CD8-positive, alpha-beta memory T cell (primary cell): Measurements from ENCODE around the gene EMX2. TPM values are rescaled to one million over a fixed set of nuclear protein-coding genes. Genes with fewer than 3 reads are reported as not detected.

Source experiments
- CTCF ChIA-PET: fragments of 350-600 bp; sonication (Branson Sonifier 250); formaldehyde crosslinking; loops from one replicate; lab custom pipeline; 2021; ENCODE audit warnings: antibody characterized with exemption; lab: Charles Lee
- POLR2A ChIA-PET: fragments of 350-600 bp; sonication (Branson Sonifier 250); formaldehyde crosslinking; loops from one replicate; lab custom pipeline; 2021; ENCODE audit warnings: antibody characterized with exemption; lab: Charles Lee
- DNase-seq, 5 donors: peaks; one replicate each; pipeline versions ENCODE4 v3.0.0 to v3.0.0-alpha.2; 2020 to 2022; ENCODE audit warnings: mixed read lengths in 1 of 5
- H3K27ac ChIP-seq: one replicate; pipeline ENCODE4 v1.7.0; 2013; ENCODE audit warnings: low read depth, mild to moderate bottlenecking, low read length, moderate library complexity
- H3K27me3 ChIP-seq: 2 replicates; pipeline ENCODE4 v1.7.0; 2013; ENCODE audit warnings: low read length, mild to moderate bottlenecking; ENCODE audit not compliant: insufficient read depth, poor library complexity, severe bottlenecking
- H3K36me3 ChIP-seq: 2 replicates; pipeline ENCODE4 v1.7.0; 2013; ENCODE audit warnings: mild to moderate bottlenecking, low read length, moderate library complexity; ENCODE audit not compliant: insufficient read depth
- H3K4me1 ChIP-seq: 2 replicates; pipeline ENCODE4 v1.7.0; 2013; ENCODE audit warnings: mild to moderate bottlenecking, low read length, moderate library complexity; ENCODE audit not compliant: insufficient read depth
- H3K4me3 ChIP-seq: 2 replicates; pipeline ENCODE4 v1.7.0; 2013; ENCODE audit warnings: mild to moderate bottlenecking, low read length
- H3K9me3 ChIP-seq: 2 replicates; pipeline ENCODE4 v1.7.0; 2013; ENCODE audit warnings: mild to moderate bottlenecking, low read length
- H3K27ac Mint-ChIP-seq, 8 donors: one replicate each; pipeline ENCODE4 v1.8.0; 2020 to 2021; ENCODE audit warnings: mixed read lengths in 8 of 8, mild to moderate bottlenecking in 6 of 8, inconsistent platforms in 3 of 8, moderate library complexity in 3 of 8
- H3K27me3 Mint-ChIP-seq, 2 donors: one replicate each; pipeline ENCODE4 v1.8.0; 2020 to 2021; ENCODE audit warnings: mixed read lengths in 2 of 2, mild to moderate bottlenecking in 1 of 2, moderate library complexity in 1 of 2
- H3K36me3 Mint-ChIP-seq, 3 donors: one replicate each; pipeline ENCODE4 v1.8.0; 2020 to 2021; ENCODE audit warnings: mixed read lengths in 3 of 3, inconsistent platforms in 1 of 3, mild to moderate bottlenecking in 1 of 3
- H3K4me1 Mint-ChIP-seq, 3 donors: one replicate each; pipeline ENCODE4 v1.8.0; 2020 to 2021; ENCODE audit warnings: mixed read lengths in 3 of 3, inconsistent platforms in 1 of 3, mild to moderate bottlenecking in 1 of 3
- H3K4me3 Mint-ChIP-seq, 7 donors: one replicate each; pipeline ENCODE4 v1.8.0; 2020 to 2021; ENCODE audit warnings: mixed read lengths in 7 of 7, mild to moderate bottlenecking in 6 of 7, moderate library complexity in 4 of 7, inconsistent platforms in 2 of 7
- H3K9me3 Mint-ChIP-seq, 5 donors: one replicate each; pipeline ENCODE4 v1.8.0; 2020 to 2022; ENCODE audit warnings: mixed read lengths in 5 of 5, mild to moderate bottlenecking in 3 of 5, moderate library complexity in 2 of 5, inconsistent platforms in 1 of 5
- polyA plus RNA-seq: library from polyadenylated mRNA; unstranded; fragments of 300-500 nt; fragmentation: Illumina TruSeq; gene quantifications from one replicate; pipeline ENCODE4 v1.2.3, GENCODE V29; 2021
- total RNA-seq, 2 experiments: library from RNA; stranded (reverse); gene quantifications; one replicate each; pipeline ENCODE4 v1.2.3, GENCODE V29; 2021

EMX2 gene
- total and polyA plus RNA-seq, 3 experiments from 2014 or later, result not detected

DNA sequence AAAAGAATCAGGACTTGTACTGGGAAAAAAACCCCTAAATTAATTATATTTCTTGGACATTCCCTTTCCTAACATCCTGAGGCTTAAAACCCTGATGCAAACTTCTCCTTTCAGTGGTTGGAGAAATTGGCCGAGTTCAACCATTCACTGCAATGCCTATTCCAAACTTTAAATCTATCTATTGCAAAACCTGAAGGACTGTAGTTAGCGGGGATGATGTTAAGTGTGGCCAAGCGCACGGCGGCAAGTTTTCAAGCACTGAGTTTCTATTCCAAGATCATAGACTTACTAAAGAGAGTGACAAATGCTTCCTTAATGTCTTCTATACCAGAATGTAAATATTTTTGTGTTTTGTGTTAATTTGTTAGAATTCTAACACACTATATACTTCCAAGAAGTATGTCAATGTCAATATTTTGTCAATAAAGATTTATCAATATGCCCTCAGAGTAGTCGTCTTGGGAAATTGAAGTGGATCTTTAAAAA is 6.6 kb downstream of the EMX2 start:
- Histone ChIP-seq H3K27me3 (peaks cover 44% of the 10 kb centered on the region), H3K36me3 (no peaks in the 10 kb centered on the region), H3K9me3 (no peaks in the 10 kb centered on the region), H3K4me3 (no peak overlapping the region), H3K4me1 (peaks cover 4% of the 10 kb centered on the region), H3K27ac (no peak overlapping the region)
- POLR2A ChIA-PET, result no interaction called here
- no peak overlapping the region for H3K4me3 Mint-ChIP-seq
- H3K27ac Mint-ChIP-seq, result no peak overlapping the region
- peaks cover 0 to 5% (median 1%) of the 10 kb centered on the region in 5 donors for H3K9me3 Mint-ChIP-seq
- peaks cover 12 to 38% (median 27%) of the 10 kb centered on the region in 3 donors for H3K4me1 Mint-ChIP-seq
- CTCF ChIA-PET, result no interaction called here
- H3K36me3 Mint-ChIP-seq, result no peaks in the 10 kb centered on the region
- H3K27me3 Mint-ChIP-seq, result peaks cover 72 to 81% of the 10 kb centered on the region in 2 donors
- DNase-seq, result no peak

DNA sequence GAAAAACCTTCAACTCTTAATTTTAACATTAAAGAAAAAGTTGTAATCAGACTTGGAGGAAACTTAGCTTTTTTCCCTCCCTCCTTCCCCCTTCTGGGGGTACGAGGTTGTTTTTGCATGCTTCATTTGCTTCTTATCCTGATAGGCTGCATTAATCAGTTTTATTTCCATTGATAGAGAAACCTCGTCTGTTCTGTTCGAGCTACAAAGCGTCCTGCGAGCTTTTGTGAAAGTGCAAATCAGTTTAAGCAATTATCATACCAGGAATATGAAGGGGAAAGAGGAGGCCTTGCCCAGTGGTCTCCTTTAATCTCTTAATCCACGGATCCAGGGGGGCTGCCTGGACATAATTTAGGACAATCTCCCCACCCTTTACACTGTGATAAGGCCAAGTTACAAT is 7.5 kb downstream of the EMX2 start:
- Mint-ChIP-seq H3K36me3 (no peaks in the 10 kb centered on the region), H3K4me1 (peaks cover 10 to 31% (median 25%) of the 10 kb centered on the region in 3 donors), H3K27ac (no peak overlapping the region), H3K9me3 (peaks cover 0 to 5% (median 1%) of the 10 kb centered on the region in 5 donors), H3K27me3 (peaks cover 69 to 83% of the 10 kb centered on the region in 2 donors), H3K4me3 (no peak overlapping the region)
- POLR2A ChIA-PET, result no interaction called here
- Histone ChIP-seq H3K4me1 (no peaks in the 10 kb centered on the region), H3K4me3 (no peak overlapping the region), H3K27ac (no peak overlapping the region), H3K36me3 (no peaks in the 10 kb centered on the region), H3K27me3 (peaks cover 44% of the 10 kb centered on the region), H3K9me3 (no peaks in the 10 kb centered on the region)
- CTCF ChIA-PET, result no interaction called here
- no peak for DNase-seq

DNA sequence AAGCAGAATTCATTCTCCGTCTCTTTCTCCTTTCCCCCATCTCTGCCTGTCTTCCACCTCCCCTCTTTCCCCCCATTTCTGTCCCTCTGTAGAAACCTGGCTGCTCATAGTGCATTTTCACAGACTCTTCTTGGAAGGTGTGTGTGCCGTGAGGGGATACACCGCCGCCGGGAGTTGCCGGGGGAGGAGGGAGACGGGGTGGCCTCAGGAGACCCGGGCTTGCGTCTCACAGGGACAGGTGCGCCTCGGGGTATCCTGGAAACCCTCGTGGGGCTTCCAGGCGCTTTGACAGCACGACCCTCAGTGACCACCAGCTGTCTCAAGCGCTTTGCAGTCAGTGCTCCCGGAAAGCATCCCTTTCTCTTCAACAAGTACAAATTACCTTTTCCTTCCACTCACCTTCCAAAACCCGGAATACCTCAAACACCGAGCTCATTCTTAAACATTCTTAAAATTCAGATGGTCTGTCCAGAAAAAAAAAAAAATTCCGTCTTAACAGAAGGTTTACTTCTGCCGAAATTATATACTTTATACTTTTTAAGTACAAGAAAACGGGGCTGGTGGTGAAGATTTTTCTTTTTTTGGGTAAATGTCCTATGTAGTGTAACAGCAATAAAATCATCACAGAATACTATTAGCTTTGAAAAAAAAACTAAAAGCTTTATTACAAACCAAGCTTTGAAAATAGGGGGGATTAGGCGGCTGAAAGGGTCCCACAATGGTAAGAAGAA is 8.2 kb downstream of the EMX2 start:
- ChIA-PET CTCF (no interaction called here), POLR2A (no interaction called here)
- no peaks in the 10 kb centered on the region for H3K4me1 ChIP-seq
- H3K27ac ChIP-seq, result no peak overlapping the region
- no peak overlapping the region for H3K27ac Mint-ChIP-seq
- peaks cover 44% of the 10 kb centered on the region for H3K27me3 ChIP-seq
- DNase-seq, result no peak
- H3K9me3 Mint-ChIP-seq, result peaks cover 0 to 5% (median 1%) of the 10 kb centered on the region in 5 donors
- H3K27me3 Mint-ChIP-seq, result peaks cover 69 to 87% of the 10 kb centered on the region in 2 donors
- H3K4me3 ChIP-seq, result no peak overlapping the region
- H3K36me3 Mint-ChIP-seq, result no peaks in the 10 kb centered on the region
- no peaks in the 10 kb centered on the region for H3K9me3 ChIP-seq
- no peak overlapping the region for H3K4me3 Mint-ChIP-seq
- H3K4me1 Mint-ChIP-seq, result peaks cover 10 to 31% (median 25%) of the 10 kb centered on the region in 3 donors
- no peaks in the 10 kb centered on the region for H3K36me3 ChIP-seq

DNA sequence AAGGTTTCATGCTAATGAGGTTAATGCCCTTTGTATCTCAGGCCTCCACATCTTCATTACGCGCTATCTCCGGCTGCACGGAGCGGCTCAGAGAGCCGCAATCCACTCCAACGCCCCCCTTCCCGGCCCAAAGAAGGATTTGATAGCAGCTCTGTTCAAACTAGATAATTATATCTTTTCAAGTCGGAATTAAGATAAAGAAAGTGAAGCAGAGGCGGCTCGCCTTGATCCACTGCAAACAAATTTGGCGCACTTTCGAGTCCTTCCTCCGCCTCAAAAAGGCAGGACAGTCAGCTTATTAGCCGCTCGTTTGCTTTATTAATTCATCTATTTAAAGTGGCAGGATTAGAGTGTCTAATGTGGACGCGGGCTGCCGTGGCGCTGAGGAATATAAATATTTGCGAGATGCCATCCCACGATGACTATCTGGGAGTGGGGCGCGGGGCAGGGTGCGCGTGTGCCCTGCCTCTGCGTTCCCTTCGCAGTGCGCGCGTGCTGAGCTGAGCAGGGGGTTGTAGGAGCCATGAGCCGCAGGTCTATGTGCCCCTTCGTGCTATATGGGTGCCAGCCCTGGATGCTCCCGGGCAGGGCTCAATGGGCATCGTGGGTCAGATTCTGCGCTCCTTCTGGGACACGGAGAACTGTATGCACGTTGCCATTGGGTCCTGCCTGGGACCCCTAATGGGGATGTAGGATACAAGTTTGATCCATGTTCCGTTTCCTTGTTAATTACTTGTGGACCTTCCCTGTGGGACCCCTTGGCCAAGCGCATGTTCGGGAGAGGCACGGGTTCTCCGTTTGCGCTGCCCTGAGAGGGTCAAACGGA is 9.0 kb downstream of the EMX2 start:
- peaks cover 10 to 26% (median 21%) of the 10 kb centered on the region in 3 donors for H3K4me1 Mint-ChIP-seq
- no peak overlapping the region for H3K4me3 ChIP-seq
- H3K4me1 ChIP-seq, result no peaks in the 10 kb centered on the region
- H3K27ac ChIP-seq, result no peak overlapping the region
- H3K27ac Mint-ChIP-seq, result peak overlapping the region in 1 of 8 donors; percentile 46
- no peak overlapping the region for H3K4me3 Mint-ChIP-seq
- no peaks in the 10 kb centered on the region for H3K36me3 Mint-ChIP-seq
- POLR2A ChIA-PET, result no interaction called here
- peaks cover 67 to 88% of the 10 kb centered on the region in 2 donors for H3K27me3 Mint-ChIP-seq
- H3K36me3 ChIP-seq, result no peaks in the 10 kb centered on the region
- CTCF ChIA-PET, result no interaction called here
- peaks cover 0 to 5% (median 0%) of the 10 kb centered on the region in 5 donors for H3K9me3 Mint-ChIP-seq
- peaks cover 38% of the 10 kb centered on the region for H3K27me3 ChIP-seq
- no peak for DNase-seq
- no peaks in the 10 kb centered on the region for H3K9me3 ChIP-seq

DNA sequence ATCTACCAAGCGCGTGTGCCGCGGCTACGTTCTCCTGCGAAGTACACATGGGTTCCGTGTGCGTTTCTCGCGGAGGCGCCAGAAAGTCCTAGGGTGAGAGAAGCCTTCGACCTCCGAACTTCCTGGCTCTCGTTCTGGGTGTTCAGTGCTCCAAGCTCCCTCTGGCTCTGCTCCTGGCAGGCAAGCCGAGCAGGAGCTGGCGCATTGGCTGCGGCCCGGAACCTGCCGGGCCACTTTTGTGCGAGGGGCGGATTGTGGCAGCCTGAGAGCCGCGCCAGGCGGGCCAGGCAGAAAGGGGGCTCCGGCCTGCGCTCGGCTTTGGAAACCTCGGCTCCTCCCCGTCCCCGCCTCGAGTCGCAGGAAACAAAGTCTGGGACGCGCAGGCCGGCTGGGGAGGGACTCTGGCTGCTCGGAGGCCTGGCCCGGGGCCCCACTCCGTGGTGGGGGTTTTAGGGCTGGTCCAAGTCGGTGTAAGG is 9.6 kb downstream of the EMX2 start:
- Histone ChIP-seq H3K4me1 (no peaks in the 10 kb centered on the region), H3K4me3 (no peak overlapping the region), H3K9me3 (no peaks in the 10 kb centered on the region), H3K27ac (no peak overlapping the region), H3K27me3 (peaks cover 33% of the 10 kb centered on the region), H3K36me3 (no peaks in the 10 kb centered on the region)
- ChIA-PET POLR2A (no interaction called here), CTCF (no interaction called here)
- H3K27me3 Mint-ChIP-seq, result peaks cover 67 to 92% of the 10 kb centered on the region in 2 donors
- H3K4me1 Mint-ChIP-seq, result peaks cover 10 to 23% (median 21%) of the 10 kb centered on the region in 3 donors
- peak overlapping the region in 1 of 8 donors; percentile 46 for H3K27ac Mint-ChIP-seq
- DNase-seq, result no peak
- no peaks in the 10 kb centered on the region for H3K36me3 Mint-ChIP-seq
- H3K9me3 Mint-ChIP-seq, result peaks cover 0 to 5% (median 0%) of the 10 kb centered on the region in 5 donors
- H3K4me3 Mint-ChIP-seq, result no peak overlapping the region

DNA sequence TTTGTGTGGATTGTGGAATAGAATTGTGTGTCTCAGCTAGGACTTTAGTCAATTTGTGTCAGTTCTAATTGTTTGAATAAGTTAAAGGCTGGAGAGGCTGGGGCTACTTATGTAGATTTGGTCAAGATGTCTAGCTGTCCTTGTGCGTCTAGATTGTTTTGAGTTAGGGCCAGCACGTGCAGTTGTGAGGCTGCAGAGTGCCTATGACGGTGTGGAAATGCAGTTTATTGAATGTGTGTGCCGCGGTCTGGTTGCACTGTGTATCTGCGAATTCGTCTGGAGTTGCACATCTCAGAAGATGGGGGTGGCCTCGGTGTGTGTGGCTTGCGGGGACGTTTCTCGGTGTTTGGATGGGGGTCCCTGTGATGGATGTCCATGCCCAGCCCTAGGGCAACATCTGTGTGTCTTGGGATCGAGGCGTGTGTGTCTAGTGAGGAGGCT is 10.2 kb downstream of the EMX2 start:
- H3K27me3 ChIP-seq, result peaks cover 28% of the 10 kb centered on the region
- no peak overlapping the region for H3K4me3 ChIP-seq
- no peak overlapping the region for H3K27ac ChIP-seq
- DNase-seq, result no peak
- no peaks in the 10 kb centered on the region for H3K4me1 ChIP-seq
- Mint-ChIP-seq H3K27me3 (peaks cover 62 to 88% of the 10 kb centered on the region in 2 donors), H3K36me3 (no peaks in the 10 kb centered on the region), H3K4me1 (peaks cover 8 to 20% (median 18%) of the 10 kb centered on the region in 3 donors), H3K9me3 (peaks cover 0 to 5% (median 0%) of the 10 kb centered on the region in 5 donors), H3K4me3 (no peak overlapping the region), H3K27ac (no peak overlapping the region)
- no peaks in the 10 kb centered on the region for H3K36me3 ChIP-seq
- ChIA-PET CTCF (no interaction called here), POLR2A (no interaction called here)
- H3K9me3 ChIP-seq, result no peaks in the 10 kb centered on the region

DNA sequence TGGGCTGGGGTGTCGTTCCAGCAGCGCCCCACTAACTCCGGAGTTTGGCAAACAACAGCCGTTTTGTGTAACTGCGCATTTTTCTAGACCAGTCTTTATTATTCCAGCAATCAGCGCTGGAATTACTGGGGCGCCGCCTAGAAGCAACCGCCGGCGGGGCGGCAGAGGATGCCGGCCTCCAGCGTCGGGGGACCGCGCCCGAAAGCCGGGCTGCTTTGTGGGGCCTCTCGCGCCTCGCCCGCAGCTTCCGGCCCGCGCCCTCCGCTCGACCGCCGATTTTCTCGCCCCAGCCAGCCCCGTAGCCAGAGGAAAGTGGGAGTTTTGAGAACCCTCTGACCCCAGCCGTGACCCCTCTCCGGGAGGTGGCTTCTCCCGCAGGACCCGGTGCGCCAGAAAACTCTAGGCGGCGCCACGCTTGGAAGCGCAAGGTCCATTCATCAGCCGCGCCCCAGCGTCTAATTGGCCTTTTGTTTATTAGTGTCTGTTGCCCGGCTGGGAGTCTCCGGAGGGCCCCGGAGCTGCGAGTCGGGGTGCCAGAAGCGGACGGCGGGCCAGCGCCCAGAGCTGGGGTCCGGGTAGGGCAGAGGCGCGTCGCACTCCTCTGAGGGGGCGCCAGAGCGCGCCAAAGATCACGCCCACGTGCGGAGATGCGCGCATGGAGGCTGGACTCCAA is 10.7 kb downstream of the EMX2 start:
- no peak overlapping the region for H3K4me3 ChIP-seq
- H3K36me3 ChIP-seq, result no peaks in the 10 kb centered on the region
- no peak overlapping the region for H3K27ac ChIP-seq
- CTCF ChIA-PET, result no interaction called here
- peaks cover 0 to 5% (median 0%) of the 10 kb centered on the region in 5 donors for H3K9me3 Mint-ChIP-seq
- no peak overlapping the region for H3K27ac Mint-ChIP-seq
- no peaks in the 10 kb centered on the region for H3K36me3 Mint-ChIP-seq
- no peak overlapping the region for H3K4me3 Mint-ChIP-seq
- H3K4me1 ChIP-seq, result no peaks in the 10 kb centered on the region
- H3K27me3 Mint-ChIP-seq, result peaks cover 61 to 86% of the 10 kb centered on the region in 2 donors
- POLR2A ChIA-PET, result no interaction called here
- H3K4me1 Mint-ChIP-seq, result peaks cover 5 to 16% (median 13%) of the 10 kb centered on the region in 3 donors
- H3K9me3 ChIP-seq, result no peaks in the 10 kb centered on the region
- no peak for DNase-seq
- H3K27me3 ChIP-seq, result peaks cover 24% of the 10 kb centered on the region
